HG03064 (cell line): ENCODE measurements around the gene PTGR2.
"Not testable (repeated sequence)": the region's sequence is repeated elsewhere in the genome, so short reads cannot be mapped to it uniquely, and the experiment has no call there.

Source experiments
- ATAC-seq: cut with Tn5 transposase; IDR thresholded peaks from one replicate; pipeline ENCODE4 v1.9.1; 2021; ENCODE audit warnings: low read depth; ENCODE audit not compliant: unreplicated experiment

PTGR2 gene

DNA sequence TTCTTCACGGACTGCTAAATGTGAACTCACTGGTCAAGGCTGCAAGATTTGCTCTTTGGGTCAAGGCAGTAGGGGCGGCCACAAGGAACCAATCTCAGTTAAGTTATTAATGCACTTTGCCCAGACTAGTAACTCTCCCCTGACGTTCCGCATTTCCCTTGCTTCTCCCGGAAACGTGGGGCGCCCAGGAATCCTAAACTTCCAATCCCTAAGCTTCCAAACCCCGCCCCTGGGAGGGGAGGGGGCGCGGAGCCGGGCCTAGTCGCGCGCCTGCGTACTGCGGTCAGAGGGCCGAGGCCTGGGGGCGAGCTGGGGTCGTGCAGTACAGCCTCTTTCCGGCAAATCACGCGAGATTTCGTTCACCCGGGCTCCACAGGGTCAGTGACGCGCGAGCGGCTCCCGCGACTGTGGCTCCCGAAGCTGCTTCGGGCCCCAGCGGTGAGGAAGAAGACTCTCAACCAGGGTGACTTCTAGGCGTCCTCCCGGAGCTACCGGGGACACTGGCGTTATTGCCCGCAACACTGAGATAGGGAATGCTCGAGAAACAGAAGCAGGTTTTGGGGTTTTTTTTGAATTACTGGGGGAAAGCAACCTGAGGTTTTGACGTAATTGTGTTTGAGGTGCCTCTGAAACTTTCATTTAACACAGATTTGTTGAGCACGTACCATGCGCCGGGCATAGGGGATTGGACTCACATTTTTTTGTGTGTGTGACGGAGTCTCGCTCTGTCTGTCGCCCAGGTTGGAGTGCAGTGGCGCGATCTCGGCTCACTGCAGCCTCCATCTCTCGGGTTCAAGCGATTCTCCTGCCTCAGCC, at the start of gene PTGR2:
Gene PTGR2, plus strand, starts transcription at position 265 of the 816 bp plus-strand sequence. CDS start 7,032 bp downstream, outside the sequence.
- peak; percentile 64 for ATAC-seq

DNA sequence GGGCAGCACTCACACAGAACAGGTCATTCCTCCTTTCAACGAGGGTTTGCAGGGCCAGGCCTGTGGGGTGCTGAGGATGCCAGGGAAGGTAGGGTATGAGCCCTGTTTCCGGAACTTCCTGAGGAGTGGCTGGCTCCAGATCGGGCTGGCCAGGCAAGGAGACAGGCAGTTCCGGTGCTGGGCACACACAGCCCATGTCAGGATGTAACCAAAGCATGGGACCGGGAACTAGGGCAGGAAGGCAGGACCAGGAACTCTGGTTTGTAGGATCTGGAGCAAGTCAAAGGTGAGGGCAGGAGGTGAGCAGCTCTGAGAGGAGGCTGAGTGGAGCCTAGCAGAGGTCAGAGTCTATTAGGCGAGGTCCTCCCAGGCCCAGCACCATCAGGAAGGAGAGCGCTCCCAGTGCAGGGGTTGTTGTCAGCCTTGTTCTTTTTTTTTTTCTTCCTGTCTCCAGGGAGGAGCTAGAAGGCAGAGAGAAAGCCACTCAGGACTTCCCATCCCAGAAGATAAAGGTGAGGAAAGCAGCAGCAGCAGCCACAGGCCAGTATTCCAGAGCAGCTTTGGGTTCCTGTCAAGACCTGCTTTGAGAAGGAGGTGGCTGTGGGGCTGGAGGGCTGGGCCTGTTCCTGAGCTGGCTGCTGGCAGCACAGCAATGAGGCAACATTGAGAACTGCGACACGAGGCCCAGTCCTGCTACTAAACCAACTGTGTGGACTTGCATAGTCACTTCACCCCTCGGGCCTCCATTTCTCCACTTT, 49.0 kb upstream of the PTGR2 start:
- no peak for ATAC-seq

DNA sequence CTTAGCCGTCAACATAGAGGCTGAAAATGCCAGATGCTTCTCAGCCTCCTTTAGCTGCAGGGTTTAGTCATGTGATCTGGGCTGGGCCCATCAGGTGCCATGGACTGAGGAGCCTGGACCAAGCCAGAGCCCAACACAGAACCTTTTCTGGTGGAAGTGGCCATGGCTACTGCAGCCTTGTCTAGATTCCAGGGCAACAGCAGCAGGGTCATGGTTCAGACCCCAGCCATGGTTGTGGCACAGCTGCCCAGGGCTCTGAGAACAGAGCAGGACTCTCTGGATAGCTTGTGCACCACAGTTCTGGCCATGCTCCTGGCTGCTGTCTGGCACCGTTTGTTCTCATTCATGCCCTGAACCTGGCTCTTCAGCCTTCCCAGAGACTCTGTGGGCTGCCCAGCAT, 47.0 kb upstream of the PTGR2 start:
- no peak for ATAC-seq

DNA sequence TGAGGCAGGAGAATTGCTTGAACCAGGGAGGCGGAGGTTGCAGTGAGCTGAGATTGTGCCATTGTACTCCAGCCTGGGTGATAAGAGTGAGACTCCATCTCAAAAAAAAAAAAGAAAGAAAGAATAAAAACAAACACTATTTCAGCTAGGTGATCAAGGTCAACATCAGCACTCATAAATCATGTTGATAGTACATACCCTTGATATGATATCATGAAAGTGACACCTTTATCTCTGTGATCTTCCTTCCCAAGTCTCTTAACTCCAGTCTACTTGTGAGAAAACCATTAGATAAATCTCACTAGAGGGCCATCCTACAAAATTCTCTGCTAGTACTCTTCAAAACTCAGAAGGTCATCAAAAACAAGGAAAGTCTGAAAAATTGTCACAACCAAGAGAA, 44.2 kb upstream of the PTGR2 start:
- ATAC-seq, result no peak

DNA sequence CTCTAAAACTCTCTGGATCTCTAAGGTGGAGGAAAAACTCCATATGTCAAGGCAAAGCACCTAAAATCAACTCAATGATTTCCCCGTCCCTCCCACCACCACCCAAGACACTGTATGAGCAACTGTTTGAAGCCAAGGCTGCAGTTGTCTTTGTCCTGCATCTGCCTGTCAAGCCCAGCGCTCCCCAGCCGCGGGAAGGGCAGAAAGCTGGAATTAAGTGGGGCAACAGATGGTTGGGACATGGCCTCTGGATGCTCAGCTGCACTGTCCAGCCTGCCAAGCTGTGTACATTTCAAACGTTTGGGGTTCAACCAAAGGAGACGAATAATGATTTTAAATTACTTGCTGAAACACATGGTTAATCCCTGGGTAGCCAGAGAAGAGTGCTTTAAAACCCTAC, 42.2 kb upstream of the PTGR2 start:
- ATAC-seq, result no peak

DNA sequence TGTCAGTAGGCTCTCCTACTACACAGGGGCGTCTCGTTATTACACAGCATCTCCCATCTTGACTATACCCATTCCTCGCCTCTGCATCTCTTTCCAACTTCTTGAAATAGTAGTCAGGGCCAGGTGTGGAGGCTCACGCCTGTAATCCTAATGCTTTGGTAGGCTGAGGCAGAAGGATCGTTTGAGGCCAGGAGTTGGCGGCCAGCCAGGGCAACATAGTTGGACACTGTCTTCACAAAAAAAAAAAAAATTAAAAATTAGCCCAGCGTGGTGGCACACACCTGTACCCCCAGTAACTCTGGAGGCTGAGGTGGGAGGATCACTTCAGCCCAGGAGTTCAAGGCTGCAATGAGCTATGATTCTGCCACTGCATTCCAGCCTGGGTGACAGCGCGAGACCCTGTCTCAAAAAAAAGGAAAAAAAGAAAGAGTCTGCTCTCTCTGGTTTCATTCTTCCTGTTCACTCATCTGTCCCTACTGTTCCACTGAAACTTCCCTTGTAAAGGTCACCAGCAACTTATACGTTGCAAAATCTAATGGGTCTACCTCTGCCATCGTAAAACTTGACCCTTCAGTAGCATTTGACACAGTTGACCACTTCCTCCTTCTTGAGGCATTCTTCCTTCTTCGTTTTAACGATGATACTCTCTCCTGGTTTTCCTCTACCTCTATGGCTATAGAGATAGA, 41.0 kb upstream of the PTGR2 start:
- no peak for ATAC-seq

DNA sequence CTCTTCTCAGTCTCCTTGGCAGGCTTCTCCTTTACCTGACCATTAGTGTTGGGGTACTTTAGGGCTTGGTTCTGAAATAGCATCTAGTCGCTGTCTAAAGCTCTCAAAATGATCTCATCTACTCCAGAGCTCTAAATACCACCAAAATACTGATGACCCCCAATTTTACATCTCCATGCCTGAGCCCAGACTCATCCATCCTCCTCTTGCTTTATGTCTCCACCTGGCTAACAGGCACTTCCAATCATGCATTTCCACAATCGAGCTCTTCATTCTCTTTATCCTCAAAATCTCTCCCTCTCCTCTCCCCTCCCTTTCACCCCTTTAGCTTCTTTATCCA, 40.5 kb upstream of the PTGR2 start:
- ATAC-seq, result no peak

DNA sequence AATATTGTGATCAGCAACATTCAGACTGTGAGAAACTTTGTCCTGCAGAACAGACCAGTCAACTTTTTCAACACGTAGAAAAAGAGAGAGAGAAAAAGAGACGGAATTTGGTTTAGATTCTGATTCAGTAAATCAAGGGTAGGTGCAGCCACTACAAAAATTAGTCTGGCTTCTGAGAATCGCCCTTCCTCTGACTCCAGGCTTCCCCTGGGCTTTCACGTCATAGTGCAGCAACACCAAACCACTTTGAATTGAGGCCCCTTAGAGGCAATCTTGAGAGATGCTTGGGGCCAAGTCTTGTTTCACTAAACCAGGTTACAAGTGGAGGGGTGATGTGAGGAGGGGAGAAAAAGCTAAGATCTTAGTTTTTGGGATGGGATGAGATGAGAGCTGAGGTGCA, 37.5 kb upstream of the PTGR2 start:
- ATAC-seq, result no peak

DNA sequence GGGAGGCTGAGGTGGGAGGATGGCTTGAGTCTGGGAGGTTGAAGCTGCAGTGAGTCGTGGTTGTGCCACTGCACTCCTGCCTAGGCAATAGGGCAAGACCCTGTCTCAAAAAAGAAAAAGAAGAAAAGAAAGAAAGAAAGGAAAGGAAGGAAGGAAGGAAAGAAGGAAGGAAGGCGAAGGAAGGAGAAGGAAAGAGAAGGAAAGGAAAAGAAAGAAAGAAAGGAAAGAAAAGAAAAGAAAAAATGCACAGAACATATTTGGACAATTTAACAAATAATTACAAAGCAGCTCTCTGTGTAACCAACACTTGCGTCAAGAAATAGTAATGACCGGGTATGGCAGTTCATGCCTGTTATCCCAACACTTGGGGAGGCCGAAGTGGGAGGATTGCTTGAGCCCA, 35.8 kb upstream of the PTGR2 start:
- ATAC-seq, result no peak

DNA sequence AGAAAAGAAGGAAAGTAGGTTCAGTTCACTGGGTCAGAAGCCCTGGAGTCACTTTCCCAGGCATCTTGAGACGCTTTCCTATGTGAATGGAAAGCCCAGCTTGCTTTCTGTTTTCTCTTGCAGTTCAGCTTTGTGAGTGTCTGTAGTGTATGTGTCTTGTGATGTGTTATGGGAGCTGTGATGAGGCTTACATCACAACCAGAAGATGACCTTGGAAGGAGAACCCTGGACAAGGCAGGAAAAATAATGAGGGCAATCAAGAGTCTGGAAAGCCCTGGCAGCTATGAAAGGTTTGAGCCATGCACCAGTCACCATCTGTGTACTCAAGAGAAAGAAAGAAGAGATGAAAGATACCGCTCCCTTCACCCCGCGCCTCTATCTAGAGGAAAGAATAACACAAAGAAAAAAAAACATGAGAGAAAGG, 35.2 kb upstream of the PTGR2 start:
- ATAC-seq, result no peak

DNA sequence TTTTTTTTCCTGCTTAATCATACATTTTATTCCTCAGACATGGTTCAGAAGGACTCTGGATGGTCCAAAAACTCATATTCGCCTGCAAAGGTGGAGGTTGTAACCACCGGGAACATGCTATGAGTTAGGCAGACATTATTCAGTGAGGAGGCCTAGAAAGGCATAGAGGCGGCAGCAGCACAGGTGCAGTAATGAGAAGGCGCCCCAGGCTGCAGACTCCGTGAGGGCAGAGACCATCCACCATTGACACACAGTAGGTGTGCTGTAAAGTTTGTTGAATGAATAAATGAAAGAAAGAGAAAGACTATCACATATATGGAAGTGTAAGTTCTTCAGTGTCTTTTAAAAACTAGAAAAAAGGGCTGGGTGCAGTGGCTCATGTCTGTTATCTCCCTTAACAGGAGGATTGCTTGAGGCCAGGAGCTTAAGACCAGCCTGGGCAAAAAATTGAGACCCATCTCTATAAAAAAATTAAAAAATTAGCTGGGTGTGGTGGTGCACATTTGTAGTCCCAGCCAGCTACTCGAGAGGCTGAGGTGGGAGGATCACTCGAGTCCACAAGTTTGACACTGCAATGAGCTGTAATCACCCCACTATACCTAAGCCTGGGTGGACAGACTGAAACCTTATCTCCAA, 34.5 kb upstream of the PTGR2 start:
- no peak for ATAC-seq

DNA sequence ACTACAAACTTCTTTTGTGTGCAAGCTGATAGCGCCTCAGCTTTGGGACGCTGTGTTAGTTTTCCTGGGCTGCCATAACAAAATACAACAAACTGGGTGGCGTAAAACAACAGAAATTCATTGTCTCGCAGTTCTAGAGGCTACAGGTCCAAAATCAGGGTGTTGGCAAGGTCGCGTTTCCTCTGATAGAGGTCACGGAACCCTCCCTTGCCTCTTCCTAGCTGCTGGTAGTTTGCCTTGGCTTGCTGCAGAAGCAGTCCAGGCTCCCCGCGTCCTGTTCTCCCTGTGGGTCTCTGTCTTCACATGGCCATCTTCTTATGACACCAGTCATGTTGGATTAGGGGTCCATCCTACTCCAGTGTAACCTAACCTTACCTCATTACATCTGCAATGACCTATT, 32.8 kb upstream of the PTGR2 start:
- ATAC-seq, result no peak

DNA sequence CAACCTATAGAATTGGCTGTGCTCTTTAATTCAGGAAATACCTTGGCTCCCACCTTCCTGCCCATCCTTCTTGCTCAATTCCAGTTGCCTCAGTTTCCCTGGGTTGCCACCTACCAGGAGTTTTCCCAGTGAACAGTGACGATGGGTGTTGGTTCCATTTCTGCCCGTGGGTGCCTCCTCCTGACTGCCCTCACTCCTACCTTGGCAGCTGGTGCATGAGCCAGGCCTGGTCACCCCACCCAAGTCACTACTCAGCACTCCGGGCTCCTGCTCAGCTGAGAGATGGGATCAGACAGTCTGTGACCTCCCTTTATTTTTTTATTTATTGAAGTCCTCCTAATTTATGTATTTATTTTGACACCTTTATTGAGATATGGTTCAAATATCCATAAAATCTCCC, 31.0 kb upstream of the PTGR2 start:
- no peak for ATAC-seq

DNA sequence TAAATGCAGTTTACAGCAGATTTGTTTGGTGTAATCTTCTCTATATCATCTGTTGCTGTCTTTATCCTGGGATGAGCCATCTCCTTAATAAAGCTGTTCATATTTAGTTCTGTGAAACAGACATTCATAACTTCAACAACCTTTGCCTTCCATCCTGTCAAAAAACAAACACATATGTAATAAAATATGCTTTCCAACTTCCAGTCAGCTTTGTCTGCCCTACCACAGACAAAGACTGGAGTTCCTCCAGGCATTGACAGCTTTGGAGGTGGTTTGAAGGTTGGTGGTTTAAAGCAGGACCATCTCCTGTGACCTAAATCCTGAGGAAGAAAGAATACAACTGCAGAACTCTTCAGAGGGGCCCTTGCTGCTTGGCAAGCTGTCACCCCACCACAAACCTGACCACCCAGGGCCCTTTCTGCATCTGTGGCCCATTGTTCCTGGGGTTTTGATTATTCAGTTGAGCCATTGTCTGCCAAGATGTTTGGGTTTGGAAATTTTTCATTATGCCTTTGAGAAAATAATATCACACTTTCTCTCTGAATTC, 28.2 kb upstream of the PTGR2 start:
- ATAC-seq, result no peak

DNA sequence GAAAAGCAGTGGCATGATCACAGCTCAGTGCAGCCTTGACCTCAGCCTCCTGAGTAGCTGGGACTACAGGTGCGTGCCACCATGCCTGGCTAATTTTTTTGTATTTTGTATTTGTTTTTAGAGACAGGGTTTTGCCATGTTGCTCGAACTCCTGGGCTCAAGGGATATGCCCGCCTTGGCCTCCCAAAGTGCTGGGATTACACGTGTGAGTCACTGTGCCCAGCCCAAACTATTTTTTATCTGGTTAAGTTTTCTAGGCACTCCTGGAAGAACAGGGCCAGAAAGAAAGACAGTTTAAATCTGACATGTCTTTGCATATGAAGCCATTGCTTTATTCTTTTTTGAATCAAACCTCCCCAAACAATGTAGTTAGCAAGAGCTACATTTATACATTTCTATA, 27.5 kb upstream of the PTGR2 start:
- ATAC-seq, result no peak

DNA sequence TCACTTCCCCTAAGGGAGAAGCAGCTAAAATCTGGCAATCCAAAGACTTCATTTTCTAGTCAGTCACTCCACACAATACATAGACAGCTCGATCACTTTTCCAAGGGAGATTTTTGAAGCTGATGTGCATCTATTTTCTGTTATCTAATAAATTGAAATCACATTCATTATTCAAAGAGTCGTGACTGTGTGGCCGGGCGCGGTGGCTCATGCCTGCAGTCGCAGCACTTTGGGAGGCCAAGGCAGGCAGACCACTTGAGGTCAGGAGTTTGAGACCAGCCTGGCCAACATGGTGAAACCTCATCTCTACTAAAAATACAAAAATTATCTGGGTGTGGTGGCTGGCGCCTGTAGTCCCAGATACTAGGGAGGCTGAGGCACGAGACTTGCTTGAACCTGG, 27.1 kb upstream of the PTGR2 start:
- no peak for ATAC-seq

DNA sequence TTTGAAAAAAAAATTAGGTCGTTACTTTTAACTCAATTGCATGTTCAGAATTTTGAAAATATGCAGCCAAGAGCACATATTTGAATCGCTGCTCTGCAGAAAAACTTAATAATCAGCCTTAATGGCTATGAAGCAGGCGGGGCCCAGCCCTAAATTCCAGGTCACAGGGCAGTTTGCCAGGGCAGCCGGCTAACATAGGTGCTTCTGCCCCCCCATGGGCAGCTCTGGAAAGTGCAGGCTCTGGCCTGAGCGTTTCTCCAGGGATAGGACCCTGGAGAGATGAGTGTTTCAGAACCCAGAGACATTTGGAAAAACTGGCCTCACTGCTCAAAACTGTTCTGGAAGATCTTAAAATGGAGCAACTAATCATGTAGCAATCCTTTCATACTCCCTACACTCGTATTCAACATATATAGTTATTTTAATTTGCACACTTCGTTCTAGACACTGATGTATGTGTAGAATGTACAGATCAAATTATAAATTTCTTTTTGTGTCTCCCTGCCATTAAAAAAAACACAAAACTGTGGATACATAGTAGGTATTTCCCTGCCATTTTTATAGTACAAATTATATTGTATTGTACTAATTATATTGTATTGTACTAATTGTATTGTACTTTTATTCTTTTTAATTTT, 26.0 kb upstream of the PTGR2 start:
- ATAC-seq, result no peak

DNA sequence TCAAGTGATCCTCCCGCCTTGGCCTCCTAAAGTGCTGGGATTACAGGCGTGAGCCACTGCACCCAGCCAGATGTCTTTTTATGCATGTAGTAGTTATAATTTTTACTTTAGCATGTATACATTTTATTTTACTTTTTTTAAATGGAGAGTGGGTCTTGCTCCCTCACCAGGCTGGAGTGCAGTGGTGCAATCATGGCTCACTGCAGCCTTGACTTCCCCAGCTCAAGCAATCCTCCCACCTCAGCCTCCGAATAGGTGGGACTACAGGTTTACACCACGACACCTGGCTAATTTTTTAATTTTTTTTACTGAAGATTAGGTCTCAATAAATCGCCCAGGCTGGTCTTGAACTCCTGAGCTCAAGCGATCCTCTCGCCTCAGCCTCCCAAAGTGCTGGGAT, 24.4 kb upstream of the PTGR2 start:
- ATAC-seq, result not testable (repeated sequence)

DNA sequence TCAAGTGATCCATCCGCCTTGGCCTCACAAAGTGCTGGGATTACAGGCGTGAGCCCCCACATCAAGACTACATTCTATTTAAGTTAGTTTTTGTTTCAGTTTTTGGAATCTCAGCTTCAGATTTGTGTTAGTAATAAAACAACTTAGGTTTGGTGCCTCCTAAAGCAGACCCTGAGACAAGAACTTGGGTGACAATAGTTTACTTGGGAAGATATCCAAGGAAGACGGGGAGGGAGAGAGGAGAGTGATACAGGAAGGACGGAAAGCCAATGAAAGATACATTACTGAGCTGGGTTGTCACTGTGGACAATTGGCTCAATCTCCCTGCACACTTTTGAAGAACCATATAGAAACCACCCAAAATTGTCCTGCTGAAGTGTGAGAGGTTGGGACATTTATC, 22.6 kb upstream of the PTGR2 start:
- ATAC-seq, result no peak
